ENCODE measurements around the gene CWF19L1. TPM values are rescaled to one million over a fixed set of nuclear protein-coding genes. Genes with fewer than 3 reads are reported as not detected.

CWF19L1 gene
- total and polyA plus RNA-seq, 2 of the 13 experiments (the other 11 are each of a cell fraction or from before 2014, with no cell fraction given), result 13.6 to 42.1 TPM

DNA sequence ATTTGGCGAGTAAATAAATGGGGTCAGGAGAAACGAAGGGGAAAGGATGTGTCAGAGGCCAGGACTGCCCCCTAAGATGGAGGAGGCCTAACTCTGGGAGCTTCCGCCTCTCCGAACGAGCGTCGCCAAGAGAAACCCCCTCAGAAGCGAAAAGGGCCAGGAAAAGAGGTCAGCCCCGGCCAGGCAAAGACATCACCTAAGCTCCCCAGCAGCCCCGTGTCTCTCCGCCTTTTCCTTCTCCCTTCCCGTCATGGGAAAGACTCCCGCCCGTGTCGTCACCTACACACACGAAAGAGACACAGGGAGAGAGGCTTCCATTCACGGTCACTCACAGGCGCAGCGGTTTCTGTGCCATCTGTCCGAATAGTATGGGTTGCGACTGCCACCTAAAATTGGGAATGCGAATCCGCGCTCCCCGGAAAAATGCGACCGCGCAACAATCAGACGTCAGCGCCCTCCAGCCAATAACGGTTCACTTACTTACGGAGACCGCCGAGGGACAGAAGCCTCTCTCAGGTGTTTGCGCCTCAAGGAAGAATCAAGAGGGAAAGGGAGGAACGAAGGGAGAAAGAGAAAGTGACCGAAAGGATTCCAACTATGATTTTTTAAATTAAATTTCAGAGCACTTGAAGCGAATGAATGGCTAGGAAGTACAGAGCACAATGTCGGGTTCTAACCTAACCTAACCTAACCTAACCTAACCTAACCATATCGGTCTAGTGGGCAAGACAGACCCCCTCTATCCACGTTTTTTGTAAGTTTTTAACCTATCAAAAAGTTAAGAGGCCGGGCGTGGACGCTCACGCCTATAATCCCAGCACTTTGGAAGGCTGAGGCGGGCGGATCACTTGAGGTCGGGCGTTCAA is at the start of gene CWF19L1 (continued):
- TF ChIP-seq, protein P1, sequence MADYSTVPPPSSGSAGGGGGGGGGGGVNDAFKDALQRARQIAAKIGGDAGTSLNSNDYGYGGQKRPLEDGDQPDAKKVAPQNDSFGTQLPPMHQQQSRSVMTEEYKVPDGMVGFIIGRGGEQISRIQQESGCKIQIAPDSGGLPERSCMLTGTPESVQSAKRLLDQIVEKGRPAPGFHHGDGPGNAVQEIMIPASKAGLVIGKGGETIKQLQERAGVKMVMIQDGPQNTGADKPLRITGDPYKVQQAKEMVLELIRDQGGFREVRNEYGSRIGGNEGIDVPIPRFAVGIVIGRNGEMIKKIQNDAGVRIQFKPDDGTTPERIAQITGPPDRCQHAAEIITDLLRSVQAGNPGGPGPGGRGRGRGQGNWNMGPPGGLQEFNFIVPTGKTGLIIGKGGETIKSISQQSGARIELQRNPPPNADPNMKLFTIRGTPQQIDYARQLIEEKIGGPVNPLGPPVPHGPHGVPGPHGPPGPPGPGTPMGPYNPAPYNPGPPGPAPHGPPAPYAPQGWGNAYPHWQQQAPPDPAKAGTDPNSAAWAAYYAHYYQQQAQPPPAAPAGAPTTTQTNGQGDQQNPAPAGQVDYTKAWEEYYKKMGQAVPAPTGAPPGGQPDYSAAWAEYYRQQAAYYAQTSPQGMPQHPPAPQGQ (CRISPR knock-in tag; IDR thresholded peaks at IDR 0.05; ENCODE audit: borderline replicate concordance), result no peak
- no peak for TF ChIP-seq SIX1 (CRISPR knock-in tag; IDR thresholded peaks at IDR 0.05; ENCODE audit: borderline replicate concordance)
- TF ChIP-seq ZFP1 (CRISPR knock-in tag; IDR thresholded peaks at IDR 0.05), result no peak
- no peak for TF ChIP-seq MIER2 (CRISPR knock-in tag; IDR thresholded peaks at IDR 0.05)
- no peak for TF ChIP-seq RAD51 (IDR thresholded peaks at IDR 0.05; ENCODE audit: borderline replicate concordance)
- no peak for TF ChIP-seq CBX2 (IDR thresholded peaks at IDR 0.05; ENCODE audit: low read depth, low read length)
- TF ChIP-seq CBX2 (CRISPR knock-in tag; IDR thresholded peaks at IDR 0.05; ENCODE audit: low read depth), result no peak
- TF ChIP-seq GZF1 (CRISPR knock-in tag; IDR thresholded peaks at IDR 0.05), result no peak
- no peak for TF ChIP-seq HNRNPUL1 (IDR thresholded peaks at IDR 0.05; ENCODE audit: low read depth, low read length)
- no peak; the same call in 1 of the 2 replicates for TF ChIP-seq JDP2 (CRISPR knock-in tag; IDR thresholded peaks at IDR 0.05; ENCODE audit: borderline replicate concordance)
- TF ChIP-seq ZNF614 (CRISPR knock-in tag; IDR thresholded peaks at IDR 0.05; ENCODE audit: borderline replicate concordance), result no peak
- peak; percentile 46; the same call in 1 of the 2 replicates for TF ChIP-seq SP4 (CRISPR knock-in tag; IDR thresholded peaks at IDR 0.05)
- TF ChIP-seq MBNL3 (CRISPR knock-in tag; conservative IDR thresholded peaks at IDR 0.05), result no peak
- TF ChIP-seq ZBTB21 (CRISPR knock-in tag; IDR thresholded peaks at IDR 0.05), result no peak
- peak; percentile 58; the same call in 1 of the 2 replicates for TF ChIP-seq RXRA (CRISPR knock-in tag; IDR thresholded peaks at IDR 0.05)
- TF ChIP-seq ADNP (CRISPR knock-in tag; IDR thresholded peaks at IDR 0.05), result no peak
- TF ChIP-seq, protein P2, sequence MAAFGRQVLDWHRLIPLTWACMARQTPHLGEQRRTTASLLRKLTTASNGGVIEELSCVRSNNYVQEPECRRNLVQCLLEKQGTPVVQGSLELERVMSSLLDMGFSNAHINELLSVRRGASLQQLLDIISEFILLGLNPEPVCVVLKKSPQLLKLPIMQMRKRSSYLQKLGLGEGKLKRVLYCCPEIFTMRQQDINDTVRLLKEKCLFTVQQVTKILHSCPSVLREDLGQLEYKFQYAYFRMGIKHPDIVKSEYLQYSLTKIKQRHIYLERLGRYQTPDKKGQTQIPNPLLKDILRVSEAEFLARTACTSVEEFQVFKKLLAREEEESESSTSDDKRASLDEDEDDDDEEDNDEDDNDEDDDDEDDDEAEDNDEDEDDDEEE (CRISPR knock-in tag; IDR thresholded peaks at IDR 0.05), result no peak; the same call in 1 of the 2 replicates
- TF ChIP-seq IKZF4 (CRISPR knock-in tag; IDR thresholded peaks at IDR 0.05; ENCODE audit: borderline replicate concordance, low read depth, not compliant biosample characterization), result no peak
- no peak for TF ChIP-seq ZFP36 (IDR thresholded peaks at IDR 0.05; ENCODE audit: borderline replicate concordance, low read depth, low read length, partially characterized antibody)
- no peak for TF ChIP-seq MAFG (CRISPR knock-in tag; IDR thresholded peaks at IDR 0.05)
- TF ChIP-seq ZNF660 (CRISPR knock-in tag; IDR thresholded peaks at IDR 0.05; ENCODE audit: borderline replicate concordance, low read depth), result no peak
- peak; percentile 71; the same call in 1 of the 2 replicates for TF ChIP-seq ZNF33B (CRISPR knock-in tag; IDR thresholded peaks at IDR 0.05)
- TF ChIP-seq KDM2A (CRISPR knock-in tag; IDR thresholded peaks at IDR 0.05; ENCODE audit: borderline replicate concordance, low read depth), result peak; percentile 81
- TF ChIP-seq RBFOX2 (IDR thresholded peaks at IDR 0.05; ENCODE audit: low read depth, low read length), result no peak
- TF ChIP-seq FOXJ3 (CRISPR knock-in tag; IDR thresholded peaks at IDR 0.05; ENCODE audit: borderline replicate concordance), result no peak
- TF ChIP-seq ZNF549 (CRISPR knock-in tag; IDR thresholded peaks at IDR 0.05), result no peak
- no peak for TF ChIP-seq NCOR1 (IDR thresholded peaks at IDR 0.05; ENCODE audit: borderline replicate concordance, low read length)

Measured in HepG2 (cell line).